Neural cell (in vitro differentiated cells): ENCODE results near the gene PTGER3. TPM values are rescaled to one million over a fixed set of nuclear protein-coding genes. Genes with fewer than 3 reads are reported as not detected.

Experiments
- H2AFZ ChIP-seq: fragments of 200-600, 300-800 bp; sonication (generic), shearing (Covaris generic); 2 replicates; pipeline ENCODE4 v1.6.0; 2014; ENCODE audit warnings: low read depth, mild to moderate bottlenecking, antibody characterized with exemption, low read length, moderate library complexity
- H3F3A ChIP-seq: fragments of 200-600 bp; shearing (Covaris generic); 2 replicates; pipeline ENCODE4 v1.6.1; 2016; ENCODE audit warnings: mild to moderate bottlenecking, moderate library complexity, mixed read lengths, antibody characterized with exemption, low read length; ENCODE audit not compliant: insufficient read depth, poor library complexity, severe bottlenecking
- H3K27ac ChIP-seq: fragments of 200-600, 300-800 bp; sonication (generic), shearing (Covaris generic); 2 replicates; pipeline ENCODE4 v1.5.1; 2014; ENCODE audit warnings: mild to moderate bottlenecking, low read length, moderate library complexity
- H3K27me3 ChIP-seq: fragments of 300-800, 200-600 bp; sonication (generic), shearing (Covaris generic); 2 replicates; pipeline ENCODE4 v1.6.0; 2014; ENCODE audit warnings: mild to moderate bottlenecking, low read depth, low read length, moderate library complexity; ENCODE audit not compliant: insufficient read depth
- H3K36me3 ChIP-seq: fragments of 300-800, 200-600 bp; sonication (generic), shearing (Covaris generic); 2 replicates; pipeline ENCODE4 v1.5.1; 2014; ENCODE audit warnings: mild to moderate bottlenecking, antibody characterized with exemption, low read length, moderate library complexity; ENCODE audit not compliant: insufficient read depth
- H3K4me2 ChIP-seq: fragments of 300-800, 200-600 bp; sonication (generic), shearing (Covaris generic); 2 replicates; pipeline ENCODE4 v1.6.0; 2014; ENCODE audit warnings: mild to moderate bottlenecking, low read length
- H3K4me3 ChIP-seq: fragments of 300-800, 200-600 bp; sonication (generic), shearing (Covaris generic); 2 replicates; pipeline ENCODE4 v1.5.1; 2014; ENCODE audit warnings: mild to moderate bottlenecking, low read length, moderate library complexity
- H3K79me2 ChIP-seq: fragments of 200-600 bp; shearing (Covaris generic); replicated peaks from 2 replicates; pipeline ENCODE4 v1.6.0; 2014; ENCODE audit warnings: mild to moderate bottlenecking, low read length, moderate library complexity; ENCODE audit not compliant: insufficient read depth
- H3K9ac ChIP-seq: fragments of 300-800, 200-600 bp; sonication (generic), shearing (Covaris generic); 2 replicates; pipeline ENCODE4 v1.6.1; 2016; ENCODE audit warnings: mild to moderate bottlenecking, low read length, mixed read lengths
- H3K9me2 ChIP-seq: fragments of 200-600 bp; shearing (Covaris generic); 2 replicates; pipeline ENCODE4 v1.6.1; 2016; ENCODE audit warnings: mild to moderate bottlenecking, low read length, mixed read lengths; ENCODE audit not compliant: insufficient read depth
- H3K9me3 ChIP-seq: fragments of 200-600, 300-800 bp; sonication (generic), shearing (Covaris generic); 2 replicates; pipeline ENCODE4 v1.6.1; 2016; ENCODE audit warnings: mild to moderate bottlenecking, mixed run types, low read length, moderate library complexity, mixed read lengths
- H4K20me1 ChIP-seq: fragments of 200-600 bp; shearing (Covaris generic); 2 replicates; pipeline ENCODE4 v1.6.1; 2016; ENCODE audit warnings: mild to moderate bottlenecking, mixed run types; ENCODE audit not compliant: insufficient read depth
- EP300 ChIP-seq: fragments of 450-650 bp; conservative IDR thresholded peaks from 2 replicates; pipeline ENCODE4 v1.6.1; 2014; ENCODE audit warnings: antibody characterized with exemption, mild to moderate bottlenecking, moderate library complexity; ENCODE audit not compliant: poor library complexity, severe bottlenecking
- EZH2 ChIP-seq: fragments of 200-600, 300-800 bp; shearing (Covaris generic), sonication (generic); IDR thresholded peaks from 2 replicates; pipeline ENCODE4 v1.6.1; 2014; ENCODE audit warnings: antibody characterized with exemption, low read length, borderline replicate concordance, mild to moderate bottlenecking; ENCODE audit not compliant: insufficient read depth, poor library complexity, severe bottlenecking
- MXI1 ChIP-seq: fragments of 450-650 bp; conservative IDR thresholded peaks from 2 replicates; pipeline ENCODE4 v1.6.1; 2014; ENCODE audit warnings: antibody characterized with exemption, mild to moderate bottlenecking; ENCODE audit not compliant: poor library complexity, severe bottlenecking
- POLR2AphosphoS5 ChIP-seq: IDR thresholded peaks from 2 replicates; pipeline ENCODE4 v1.6.1; 2012
- RAD21 ChIP-seq: fragments of 450-650 bp; conservative IDR thresholded peaks from 2 replicates; pipeline ENCODE4 v1.6.1; 2014; ENCODE audit warnings: antibody characterized with exemption, mild to moderate bottlenecking, moderate library complexity
- SMC3 ChIP-seq: fragments of 450-650 bp; conservative IDR thresholded peaks from 2 replicates; pipeline ENCODE4 v1.6.1; 2014; ENCODE audit warnings: antibody characterized with exemption, mild to moderate bottlenecking, moderate library complexity; ENCODE audit not compliant: poor library complexity
- TAF1 ChIP-seq: IDR thresholded peaks from 2 replicates; pipeline ENCODE4 v1.6.1; 2012; ENCODE audit warnings: low read depth
- polyA plus RNA-seq: library from polyadenylated mRNA; depleted of rRNA; stranded (reverse); fragments of >200 nt; gene quantifications from 2 replicates; pipeline ENCODE4 v1.2.3, GENCODE V29; 2014
- TF ChIP-seq, protein P1 (sequence below): IDR thresholded peaks from 2 replicates; pipeline ENCODE4 v1.6.1; 2012; ENCODE audit warnings: borderline replicate concordance
- TF ChIP-seq, protein P2 (sequence below): fragments of 450-650 bp; IDR thresholded peaks from 2 replicates; pipeline ENCODE4 v1.5.1; 2014; ENCODE audit warnings: antibody characterized with exemption, mild to moderate bottlenecking, moderate library complexity; ENCODE audit not compliant: poor library complexity, severe bottlenecking

The PTGER3 gene
- polyA plus RNA-seq, 1 donor from 2014 or later = 1.7 TPM

DNA sequence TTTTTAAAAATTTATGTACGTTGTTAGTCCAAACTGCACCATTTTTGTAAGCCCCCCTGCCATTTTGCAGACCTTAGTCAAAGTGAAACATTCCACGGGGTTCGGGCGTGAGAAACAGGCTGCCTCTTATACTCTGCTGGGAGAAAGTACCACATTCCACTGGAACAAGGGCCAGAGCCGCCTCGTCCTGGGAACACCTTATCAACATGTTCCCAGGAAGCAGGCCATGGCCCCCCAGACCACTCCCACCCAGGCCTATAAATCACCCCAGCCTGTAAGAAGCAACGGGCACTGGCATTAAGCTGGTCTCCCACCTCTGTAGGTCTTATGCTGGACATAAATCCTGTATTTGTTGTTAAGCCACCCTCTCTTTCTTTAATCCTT lies 34.1 kb upstream of the PTGER3 start:
- Histone ChIP-seq H3K9me2 (no peaks in the 10 kb centered on the region), H4K20me1 (no peaks in the 10 kb centered on the region), H3K4me3 (peak overlapping the region; percentile 81), H3K9ac (peak overlapping the region; percentile 84), H3K36me3 (no peaks in the 10 kb centered on the region), H3K4me2 (peak overlapping the region; percentile 77), H2AFZ (peak overlapping the region; percentile 93), H3K27ac (peak overlapping the region; percentile 84), H3K79me2 (peaks cover 28% of the 10 kb centered on the region), H3F3A (no peaks in the 10 kb centered on the region), H3K9me3 (no peaks in the 10 kb centered on the region), H3K27me3 (no peaks in the 10 kb centered on the region)
- TF ChIP-seq TAF1 (no peak), MXI1 (no peak), RAD21 (no peak), POLR2AphosphoS5 (no peak), EP300 (no peak)

DNA sequence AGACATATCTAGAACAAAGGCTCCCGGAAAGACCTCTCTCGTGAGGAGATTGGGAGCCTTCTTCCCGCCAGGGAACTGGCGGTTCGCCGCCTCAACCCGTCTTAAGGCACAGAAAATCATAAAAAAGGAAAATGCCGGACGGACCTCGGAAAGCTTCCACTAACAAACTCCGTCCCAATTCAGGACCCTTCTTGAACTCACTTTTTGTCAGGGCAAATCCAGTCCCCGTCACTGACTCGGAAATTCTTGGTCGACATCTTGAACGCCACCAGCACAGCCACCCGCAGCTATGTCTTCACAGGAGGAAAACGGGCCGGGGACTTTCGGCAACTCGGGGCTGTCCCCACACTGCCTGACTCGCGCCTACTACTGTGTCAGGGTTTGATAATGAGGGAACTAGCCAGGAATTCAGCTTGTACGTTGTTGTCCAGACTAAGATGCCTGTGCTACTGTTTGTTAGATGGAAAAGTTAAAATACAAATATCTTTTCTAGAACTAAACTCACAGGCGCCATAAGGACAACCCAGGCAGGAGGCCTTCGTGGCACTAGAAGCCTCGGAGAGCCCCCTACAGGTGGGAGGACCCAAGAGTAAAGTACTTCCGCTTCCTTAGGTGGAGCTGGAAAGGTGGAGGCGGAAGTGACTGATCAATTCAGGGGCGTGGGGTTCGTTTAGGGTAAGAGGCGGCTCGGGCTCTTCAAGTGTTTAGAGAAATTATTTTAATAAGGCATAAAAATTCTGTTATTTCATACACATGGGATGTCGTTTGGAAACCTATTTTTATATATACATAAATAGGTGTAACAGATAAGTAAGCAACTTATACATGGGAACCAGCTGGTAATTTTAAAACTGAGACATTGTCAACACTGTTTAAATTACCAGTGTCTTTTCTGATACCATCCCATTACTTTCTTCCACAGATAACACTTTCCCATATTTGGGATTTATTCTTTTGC lies 33.4 kb upstream of the PTGER3 start, which contains the start of gene ZRANB2:
Gene ZRANB2, minus strand, starts transcription at position 297 of the 958 bp plus-strand sequence. Its CDS starts 40 bp downstream, at position 257.
- no peaks in the 10 kb centered on the region for H4K20me1 ChIP-seq
- peak within 1 kb of the TSS; percentile 84 for H3K9ac ChIP-seq
- no peaks in the 10 kb centered on the region for H3K9me2 ChIP-seq
- H3K79me2 ChIP-seq = peaks cover 33% of the 10 kb centered on the region
- H3K27ac ChIP-seq = peak within 1 kb of the TSS; percentile 84
- H3K4me3 ChIP-seq = peak within 1 kb of the TSS; percentile 81
- no peaks in the 10 kb centered on the region for H3K27me3 ChIP-seq
- H3K4me2 ChIP-seq = peak within 1 kb of the TSS; percentile 88
- peak; percentile 81 for TF ChIP-seq POLR2AphosphoS5
- peak; percentile 65 for TF ChIP-seq SMC3
- TF ChIP-seq, protein P1, sequence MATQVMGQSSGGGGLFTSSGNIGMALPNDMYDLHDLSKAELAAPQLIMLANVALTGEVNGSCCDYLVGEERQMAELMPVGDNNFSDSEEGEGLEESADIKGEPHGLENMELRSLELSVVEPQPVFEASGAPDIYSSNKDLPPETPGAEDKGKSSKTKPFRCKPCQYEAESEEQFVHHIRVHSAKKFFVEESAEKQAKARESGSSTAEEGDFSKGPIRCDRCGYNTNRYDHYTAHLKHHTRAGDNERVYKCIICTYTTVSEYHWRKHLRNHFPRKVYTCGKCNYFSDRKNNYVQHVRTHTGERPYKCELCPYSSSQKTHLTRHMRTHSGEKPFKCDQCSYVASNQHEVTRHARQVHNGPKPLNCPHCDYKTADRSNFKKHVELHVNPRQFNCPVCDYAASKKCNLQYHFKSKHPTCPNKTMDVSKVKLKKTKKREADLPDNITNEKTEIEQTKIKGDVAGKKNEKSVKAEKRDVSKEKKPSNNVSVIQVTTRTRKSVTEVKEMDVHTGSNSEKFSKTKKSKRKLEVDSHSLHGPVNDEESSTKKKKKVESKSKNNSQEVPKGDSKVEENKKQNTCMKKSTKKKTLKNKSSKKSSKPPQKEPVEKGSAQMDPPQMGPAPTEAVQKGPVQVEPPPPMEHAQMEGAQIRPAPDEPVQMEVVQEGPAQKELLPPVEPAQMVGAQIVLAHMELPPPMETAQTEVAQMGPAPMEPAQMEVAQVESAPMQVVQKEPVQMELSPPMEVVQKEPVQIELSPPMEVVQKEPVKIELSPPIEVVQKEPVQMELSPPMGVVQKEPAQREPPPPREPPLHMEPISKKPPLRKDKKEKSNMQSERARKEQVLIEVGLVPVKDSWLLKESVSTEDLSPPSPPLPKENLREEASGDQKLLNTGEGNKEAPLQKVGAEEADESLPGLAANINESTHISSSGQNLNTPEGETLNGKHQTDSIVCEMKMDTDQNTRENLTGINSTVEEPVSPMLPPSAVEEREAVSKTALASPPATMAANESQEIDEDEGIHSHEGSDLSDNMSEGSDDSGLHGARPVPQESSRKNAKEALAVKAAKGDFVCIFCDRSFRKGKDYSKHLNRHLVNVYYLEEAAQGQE = peak; percentile 67
- TF ChIP-seq EZH2 = no peak
- peak; percentile 82 for TF ChIP-seq TAF1
- TF ChIP-seq EP300 = peak; percentile 64
- peak; percentile 79 for TF ChIP-seq MXI1
- TF ChIP-seq, protein P2, sequence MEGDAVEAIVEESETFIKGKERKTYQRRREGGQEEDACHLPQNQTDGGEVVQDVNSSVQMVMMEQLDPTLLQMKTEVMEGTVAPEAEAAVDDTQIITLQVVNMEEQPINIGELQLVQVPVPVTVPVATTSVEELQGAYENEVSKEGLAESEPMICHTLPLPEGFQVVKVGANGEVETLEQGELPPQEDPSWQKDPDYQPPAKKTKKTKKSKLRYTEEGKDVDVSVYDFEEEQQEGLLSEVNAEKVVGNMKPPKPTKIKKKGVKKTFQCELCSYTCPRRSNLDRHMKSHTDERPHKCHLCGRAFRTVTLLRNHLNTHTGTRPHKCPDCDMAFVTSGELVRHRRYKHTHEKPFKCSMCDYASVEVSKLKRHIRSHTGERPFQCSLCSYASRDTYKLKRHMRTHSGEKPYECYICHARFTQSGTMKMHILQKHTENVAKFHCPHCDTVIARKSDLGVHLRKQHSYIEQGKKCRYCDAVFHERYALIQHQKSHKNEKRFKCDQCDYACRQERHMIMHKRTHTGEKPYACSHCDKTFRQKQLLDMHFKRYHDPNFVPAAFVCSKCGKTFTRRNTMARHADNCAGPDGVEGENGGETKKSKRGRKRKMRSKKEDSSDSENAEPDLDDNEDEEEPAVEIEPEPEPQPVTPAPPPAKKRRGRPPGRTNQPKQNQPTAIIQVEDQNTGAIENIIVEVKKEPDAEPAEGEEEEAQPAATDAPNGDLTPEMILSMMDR = peak; percentile 97
- peak; percentile 45 for TF ChIP-seq RAD21
- H3K36me3 ChIP-seq = no peaks in the 10 kb centered on the region
- peak within 1 kb of the TSS; percentile 93 for H2AFZ ChIP-seq
- no peaks in the 10 kb centered on the region for H3K9me3 ChIP-seq
- H3F3A ChIP-seq = no peaks in the 10 kb centered on the region
